ENCODE results near the gene CACUL1. TPM values are rescaled to one million over a fixed set of nuclear protein-coding genes. Genes with fewer than 3 reads are reported as not detected.

CACUL1 gene
- total and polyA plus RNA-seq, 4 experiments from 2014 or later, result 14.9 to 32.3 (median 31.3) TPM

DNA sequence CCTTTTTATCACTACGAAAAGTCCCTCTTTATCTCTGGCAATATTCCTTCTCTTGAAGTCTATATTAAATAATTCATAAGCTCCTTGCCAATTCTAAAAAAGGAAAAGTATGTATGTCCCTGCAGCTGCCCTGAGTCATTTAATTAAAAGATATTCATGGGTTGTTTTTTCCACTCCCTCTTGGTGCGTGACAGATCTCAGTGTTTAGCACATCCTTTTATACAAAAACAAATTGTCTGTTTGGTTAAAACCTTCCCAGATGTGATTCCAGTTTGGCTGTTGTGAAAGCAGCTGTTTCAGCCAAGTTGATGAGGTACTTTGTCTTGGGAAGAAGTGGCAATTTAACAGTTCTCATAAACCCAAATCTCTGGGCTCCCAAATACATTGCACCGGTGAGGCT is 125.6 kb downstream of the CACUL1 start:
- Mint-ChIP-seq H3K4me1 (no peaks in the 10 kb centered on the region), H3K27me3 (peaks cover 3 to 19% of the 10 kb centered on the region in 2 donors), H3K36me3 (no peaks in the 10 kb centered on the region), H3K9me3 (peaks cover 0 to 3% (median 0%) of the 10 kb centered on the region in 8 donors), H3K27ac (no peak overlapping the region), H3K4me3 (no peak overlapping the region)
- CTCF ChIA-PET (ENCODE audit: partially characterized antibody), result no interaction called here
- H3K27me3 ChIP-seq (ENCODE audit: insufficient read depth, low read length), result no peaks in the 10 kb centered on the region
- POLR2A ChIA-PET (ENCODE audit: partially characterized antibody), result no interaction called here
- intact Hi-C loops (cut with micrococcal nuclease), result no loop called here
- no peaks in the 10 kb centered on the region for H3K36me3 ChIP-seq (ENCODE audit: insufficient read depth, low read length)
- H3K9me3 ChIP-seq (ENCODE audit: control insufficient read depth in 1 of 2, low read length in 2 of 2), result no peaks in the 10 kb centered on the region
- no peak for DNase-seq
- no peak overlapping the region for H3K4me3 ChIP-seq (ENCODE audit: low read length in 2 of 2)
- H3K27ac ChIP-seq (ENCODE audit: low read depth, low read length), result no peak overlapping the region
- no peaks in the 10 kb centered on the region for H3K4me1 ChIP-seq (ENCODE audit: insufficient read depth, low read length)

DNA sequence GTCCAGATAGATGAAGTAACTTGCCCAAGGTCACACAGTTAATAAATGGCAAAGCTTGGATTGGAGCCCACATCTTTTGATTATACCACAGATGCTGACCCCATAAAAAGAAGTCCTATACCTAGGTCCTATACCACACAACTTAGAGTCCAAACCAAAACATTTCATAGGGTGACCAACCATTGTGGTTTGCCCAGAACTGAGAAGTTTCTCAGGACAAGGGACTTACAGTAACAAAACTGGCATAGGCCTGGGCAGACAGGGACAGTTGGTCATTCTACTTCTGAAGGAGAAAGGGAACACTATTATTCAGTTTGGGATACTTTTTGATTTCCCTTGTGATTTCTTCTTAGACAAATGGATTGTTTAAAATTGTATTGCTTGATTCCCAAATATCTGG is 126.4 kb downstream of the CACUL1 start:
- no peak for DNase-seq
- POLR2A ChIA-PET (ENCODE audit: partially characterized antibody), result no interaction called here
- Mint-ChIP-seq H3K27me3 (peaks cover 3 to 19% of the 10 kb centered on the region in 2 donors), H3K4me3 (no peak overlapping the region), H3K4me1 (no peaks in the 10 kb centered on the region), H3K9me3 (peaks cover 0 to 3% (median 0%) of the 10 kb centered on the region in 8 donors), H3K36me3 (no peaks in the 10 kb centered on the region), H3K27ac (no peak overlapping the region)
- intact Hi-C loops (cut with micrococcal nuclease), result no loop called here
- H3K36me3 ChIP-seq (ENCODE audit: insufficient read depth, low read length), result no peaks in the 10 kb centered on the region
- H3K27ac ChIP-seq (ENCODE audit: low read depth, low read length), result no peak overlapping the region
- CTCF ChIA-PET (ENCODE audit: partially characterized antibody), result interaction anchor here (1.3 kb wide), 1 partner anchor 50 kb away, joined by 3 read pairs; no protein-coding TSS in a partner anchor
- no peaks in the 10 kb centered on the region for H3K9me3 ChIP-seq (ENCODE audit: control insufficient read depth in 1 of 2, low read length in 2 of 2)
- no peaks in the 10 kb centered on the region for H3K4me1 ChIP-seq (ENCODE audit: insufficient read depth, low read length)
- no peak overlapping the region for H3K4me3 ChIP-seq (ENCODE audit: low read length in 2 of 2)
- H3K27me3 ChIP-seq (ENCODE audit: insufficient read depth, low read length), result no peaks in the 10 kb centered on the region

GRCh38 chr10:118626953-118627352 is 127.8 kb downstream of the CACUL1 start:
- Mint-ChIP-seq H3K9me3 (peaks cover 0 to 2% (median 0%) of the 10 kb centered on the region in 8 donors), H3K4me1 (peaks cover 0 to 2% (median 1%) of the 10 kb centered on the region in 4 donors), H3K36me3 (no peaks in the 10 kb centered on the region), H3K27ac (no peak overlapping the region), H3K4me3 (no peak overlapping the region), H3K27me3 (peaks cover 4 to 19% of the 10 kb centered on the region in 2 donors)
- CTCF ChIA-PET (ENCODE audit: partially characterized antibody), result interaction anchor here (0.7 to 2.1 kb wide), 4 partner anchors 10 to 93 kb away, joined by 3 to 9 read pairs (median 3); no protein-coding TSS in a partner anchor
- Histone ChIP-seq H3K9me3 (ENCODE audit: control insufficient read depth in 1 of 2, low read length in 2 of 2) (no peaks in the 10 kb centered on the region), H3K36me3 (ENCODE audit: insufficient read depth, low read length) (no peaks in the 10 kb centered on the region), H3K27me3 (ENCODE audit: insufficient read depth, low read length) (no peaks in the 10 kb centered on the region), H3K4me3 (ENCODE audit: low read length in 2 of 2) (no peak overlapping the region), H3K4me1 (ENCODE audit: insufficient read depth, low read length) (peaks cover 3% of the 10 kb centered on the region), H3K27ac (ENCODE audit: low read depth, low read length) (no peak overlapping the region)
- intact Hi-C loops (cut with micrococcal nuclease), result no loop called here
- no peak for DNase-seq
- POLR2A ChIA-PET (ENCODE audit: partially characterized antibody), result interaction anchor here (0.5 to 1.5 kb wide), 2 partner anchors 25 to 428 kb away, joined by 3 read pairs; no protein-coding TSS in a partner anchor

Other genes starting within 250 kb of the CACUL1 start
- gene PRLHR, start 159.3 kb downstream of the CACUL1 start, total RNA-seq, result not detected
- not detected for gene PRLHR, start 159.3 kb downstream of the CACUL1 start, polyA plus RNA-seq